ENCODE data around the gene LLGL2. TPM values are rescaled to one million over a fixed set of nuclear protein-coding genes. Genes with fewer than 3 reads are reported as not detected.

The LLGL2 gene
- polyA plus RNA-seq, 1 donor (not counting 4 experiments of a cell fraction or from before 2014, with no cell fraction given) = 13.8 TPM

GRCh38 chr17:75588596-75589011, 63.1 kb downstream of the LLGL2 start:
- H3K27ac ChIP-seq (ENCODE audit: control insufficient read depth, insufficient read depth, low read length) = no peak overlapping the region
- no peaks in the 10 kb centered on the region for H3K9me3 ChIP-seq (ENCODE audit: control insufficient read depth, low read depth, low read length)
- no peaks in the 10 kb centered on the region for H4K20me1 ChIP-seq (ENCODE audit: control insufficient read depth, extremely low read depth, insufficient read depth, low read length)
- TF ChIP-seq EZH2 (IDR thresholded peaks at IDR 0.05; ENCODE audit: low read length) (peak; percentile 73), CTCF (optimal IDR thresholded peaks at IDR 0.05 in 1 of 3, IDR thresholded peaks at IDR 0.05 in 1 of 3, conservative IDR thresholded peaks at IDR 0.05 in 1 of 3; ENCODE audit: extremely low read depth in 1 of 3, insufficient read depth in 2 of 3, low read length in 3 of 3) (no peak)
- H3K9ac ChIP-seq (ENCODE audit: control insufficient read depth, extremely low read depth, insufficient read depth, low read length) = peak overlapping the region; percentile 22
- H3K4me2 ChIP-seq (ENCODE audit: control insufficient read depth, extremely low read depth, insufficient read depth, low read depth, low read length) = peak overlapping the region; percentile 48
- FAIRE-seq (no peak), DNase-seq (ENCODE audit: low read depth, low spot score) (no peak)
- no peaks in the 10 kb centered on the region for H3K4me1 ChIP-seq (ENCODE audit: control insufficient read depth, extremely low read depth, insufficient read depth, low read length)
- no peaks in the 10 kb centered on the region for H3K79me2 ChIP-seq (ENCODE audit: control insufficient read depth, insufficient read depth, low read length)
- peak overlapping the region in 1 of 3 experiments; percentile 7 for H3K4me3 ChIP-seq (ENCODE audit: control insufficient read depth in 2 of 3, extremely low read depth in 1 of 3, insufficient read depth in 2 of 3, low read depth in 1 of 3, low read length in 3 of 3)
- dilution Hi-C loops (cut with MboI; ENCODE audit: extremely low pct_ligation_motif_present, low sequenced_read_pairs) = no loop called here
- no peaks in the 10 kb centered on the region for H3K36me3 ChIP-seq (ENCODE audit: control insufficient read depth in 2 of 2, extremely low read depth in 1 of 2, insufficient read depth in 2 of 2, low read length in 2 of 2)
- H3K9me1 ChIP-seq (ENCODE audit: control insufficient read depth, extremely low read depth, insufficient read depth, low read length) = no peaks in the 10 kb centered on the region
- no peak overlapping the region for H2AFZ ChIP-seq (ENCODE audit: control insufficient read depth, low read length)
- peaks cover 37% of the 10 kb centered on the region for H3K27me3 ChIP-seq (ENCODE audit: control insufficient read depth, extremely low read depth, insufficient read depth, low read length)

- H3K9ac ChIP-seq (ENCODE audit: control insufficient read depth, extremely low read depth, insufficient read depth, low read length) = peak overlapping the region; percentile 22
Observed at GRCh38 chr17:75589012-75589918, 63.8 kb downstream of the LLGL2 start.

More at GRCh38 chr17:75589012-75589918, 63.8 kb downstream of the LLGL2 start:
- DNase-seq (ENCODE audit: low read depth, low spot score) (no peak), FAIRE-seq (no peak)
- dilution Hi-C loops (cut with MboI; ENCODE audit: extremely low pct_ligation_motif_present, low sequenced_read_pairs) = no loop called here
- no peaks in the 10 kb centered on the region for H3K9me3 ChIP-seq (ENCODE audit: control insufficient read depth, low read depth, low read length)
- H3K4me2 ChIP-seq (ENCODE audit: control insufficient read depth, extremely low read depth, insufficient read depth, low read depth, low read length) = peak overlapping the region; percentile 48
- H3K36me3 ChIP-seq (ENCODE audit: control insufficient read depth in 2 of 2, extremely low read depth in 1 of 2, insufficient read depth in 2 of 2, low read length in 2 of 2) = no peaks in the 10 kb centered on the region
- peak overlapping the region; percentile 51 for H2AFZ ChIP-seq (ENCODE audit: control insufficient read depth, low read length)
- TF ChIP-seq CTCF (optimal IDR thresholded peaks at IDR 0.05 in 1 of 3, IDR thresholded peaks at IDR 0.05 in 1 of 3, conservative IDR thresholded peaks at IDR 0.05 in 1 of 3; ENCODE audit: extremely low read depth in 1 of 3, insufficient read depth in 2 of 3, low read length in 3 of 3) = peak in 2 of 3 experiments; percentile 15 to 69
- no peak for TF ChIP-seq EZH2 (IDR thresholded peaks at IDR 0.05; ENCODE audit: low read length)
- no peaks in the 10 kb centered on the region for H3K9me1 ChIP-seq (ENCODE audit: control insufficient read depth, extremely low read depth, insufficient read depth, low read length)
- peak overlapping the region; percentile 7 to 50 (median 43) for H3K4me3 ChIP-seq (ENCODE audit: control insufficient read depth in 2 of 3, extremely low read depth in 1 of 3, insufficient read depth in 2 of 3, low read depth in 1 of 3, low read length in 3 of 3)
- no peaks in the 10 kb centered on the region for H3K4me1 ChIP-seq (ENCODE audit: control insufficient read depth, extremely low read depth, insufficient read depth, low read length)
- H3K27ac ChIP-seq (ENCODE audit: control insufficient read depth, insufficient read depth, low read length) = no peak overlapping the region
- H3K79me2 ChIP-seq (ENCODE audit: control insufficient read depth, insufficient read depth, low read length) = no peaks in the 10 kb centered on the region
- peaks cover 37% of the 10 kb centered on the region for H3K27me3 ChIP-seq (ENCODE audit: control insufficient read depth, extremely low read depth, insufficient read depth, low read length)
- no peaks in the 10 kb centered on the region for H4K20me1 ChIP-seq (ENCODE audit: control insufficient read depth, extremely low read depth, insufficient read depth, low read length)

All from keratinocyte (primary cell).